HG03565 (cell line): ENCODE measurements around the gene SLC30A2.

Source experiments
- ATAC-seq: cut with Tn5 transposase; IDR thresholded peaks from one replicate; pipeline ENCODE4 v1.9.1; 2021; ENCODE audit warnings: mild to moderate bottlenecking, moderate library complexity; ENCODE audit not compliant: unreplicated experiment

SLC30A2 gene

DNA sequence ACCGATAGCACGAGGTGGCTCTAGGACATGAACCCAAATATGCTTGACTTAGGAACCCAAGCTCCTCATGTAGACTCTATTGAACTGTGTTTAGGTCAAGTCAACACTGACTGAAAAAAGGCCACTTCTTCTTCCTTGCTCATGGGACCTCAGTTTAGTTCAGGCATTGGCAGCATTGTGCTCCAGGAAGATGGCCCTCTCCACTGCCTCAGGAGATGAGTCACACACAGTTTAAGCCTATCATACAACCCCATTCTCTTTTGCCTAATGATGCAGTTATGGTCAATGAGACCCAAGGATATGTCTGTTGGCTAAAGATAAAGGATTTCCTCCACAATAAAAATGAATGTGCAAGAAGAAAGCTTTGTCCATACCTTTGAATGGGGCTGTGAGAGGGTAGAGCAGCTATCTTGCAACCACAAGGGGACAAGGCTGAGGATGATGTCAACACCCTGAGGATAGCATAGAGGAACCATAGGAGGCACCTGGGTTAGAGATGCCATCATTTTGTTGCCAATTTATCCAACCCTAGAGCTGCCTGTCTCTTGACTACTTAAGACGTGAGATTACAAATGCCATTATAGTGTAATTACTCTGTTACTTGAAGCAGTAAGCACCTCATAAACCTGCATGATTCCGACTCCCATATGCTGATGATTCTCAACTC, 24.5 kb upstream of the SLC30A2 start:
- ATAC-seq = no peak

- no peak for ATAC-seq
Measured at GRCh38 chr1:26069941-26070295, 24.0 kb upstream of the SLC30A2 start.

GRCh38 chr1:26067432-26067911, 21.6 kb upstream of the SLC30A2 start, which contains the start of gene TRIM63:
Gene TRIM63 (minus strand): TSS chr1:26067630. CDS start chr1:26067494, 136 bp downstream.
- no peak for ATAC-seq

- ATAC-seq = no peak
Measured at GRCh38 chr1:26066857-26067256, 20.9 kb upstream of the SLC30A2 start.

DNA sequence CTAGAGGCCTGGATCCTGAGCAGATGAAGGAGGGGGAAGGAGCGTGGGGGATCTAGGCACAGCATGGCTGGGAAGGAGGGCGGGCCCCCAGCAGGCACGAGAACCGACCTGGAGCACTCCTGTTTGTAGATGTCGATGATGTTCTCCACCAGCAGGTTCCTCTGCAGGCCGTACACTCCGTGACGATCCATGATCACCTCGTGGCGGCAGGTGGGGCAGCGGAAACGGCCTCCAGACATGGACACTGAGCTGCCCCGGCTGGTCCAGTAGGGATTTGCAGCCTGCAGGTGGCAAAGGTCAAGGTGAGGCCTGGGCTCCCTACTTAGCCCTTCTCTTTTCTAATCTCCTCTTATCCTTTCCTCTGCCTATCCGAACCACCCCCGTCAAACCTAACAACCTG, 20.2 kb upstream of the SLC30A2 start:
- no peak for ATAC-seq

GRCh38 chr1:26064553-26064952, 18.6 kb upstream of the SLC30A2 start:
- ATAC-seq = no peak

DNA sequence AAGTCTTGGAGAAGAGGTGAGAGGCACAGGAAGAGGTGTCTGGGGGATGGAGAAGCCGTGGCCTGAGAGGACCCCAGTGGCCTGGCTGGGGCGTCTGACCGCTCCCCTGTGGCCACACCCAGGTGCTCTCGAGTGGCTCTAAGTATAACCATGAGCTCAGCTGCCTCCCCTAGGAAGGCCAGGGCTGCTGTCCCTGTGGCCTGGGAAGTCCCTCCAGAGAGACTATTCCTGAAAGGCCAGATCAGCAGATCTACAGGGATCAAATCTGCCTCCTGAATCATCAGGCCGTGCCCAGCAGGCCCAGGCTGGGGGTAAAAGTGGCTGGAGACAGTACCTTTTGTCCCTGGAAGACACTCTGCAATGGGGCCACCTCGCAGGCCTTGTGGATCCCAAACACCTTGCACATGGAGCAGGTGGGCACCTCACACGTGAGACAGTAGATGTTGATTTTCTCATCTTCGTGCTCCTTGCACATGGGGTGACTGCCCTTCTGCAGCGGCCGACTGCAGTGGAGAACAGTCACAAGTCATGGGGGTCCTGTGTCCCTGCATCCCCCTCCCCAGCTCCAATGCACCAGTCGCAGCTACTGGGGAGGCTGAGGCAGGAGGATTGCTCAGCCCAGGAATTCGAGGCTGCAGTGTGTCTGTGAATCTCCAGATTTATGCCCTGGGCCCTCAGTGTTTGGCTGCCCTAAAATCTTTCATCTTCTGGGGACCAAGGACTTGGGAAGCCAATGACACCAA, 15.1 kb upstream of the SLC30A2 start:
- no peak for ATAC-seq

DNA sequence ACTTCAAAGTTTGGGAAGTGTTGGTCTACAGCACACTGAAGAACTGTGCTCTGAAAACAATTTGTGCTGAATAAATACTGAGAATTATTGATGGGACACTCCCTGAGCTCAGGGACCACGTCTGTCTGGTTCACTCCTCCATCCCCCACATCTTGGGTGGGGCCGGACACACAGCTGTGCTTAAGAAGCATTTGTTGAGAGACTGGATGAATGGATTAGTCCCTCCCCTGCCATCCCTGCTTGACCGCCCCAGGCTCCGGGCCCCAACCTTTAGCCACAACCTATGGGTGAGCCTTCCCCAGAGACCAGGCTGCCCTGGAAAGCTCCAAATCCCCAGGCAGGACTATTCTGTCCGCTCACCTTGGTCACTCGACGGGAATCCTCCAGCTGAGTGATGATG, 14.0 kb upstream of the SLC30A2 start:
- no peak for ATAC-seq

- no peak for ATAC-seq
Measured at GRCh38 chr1:26058052-26058595, 12.2 kb upstream of the SLC30A2 start.

- no peak for ATAC-seq
Measured at GRCh38 chr1:26057189-26057588, 11.3 kb upstream of the SLC30A2 start.

DNA sequence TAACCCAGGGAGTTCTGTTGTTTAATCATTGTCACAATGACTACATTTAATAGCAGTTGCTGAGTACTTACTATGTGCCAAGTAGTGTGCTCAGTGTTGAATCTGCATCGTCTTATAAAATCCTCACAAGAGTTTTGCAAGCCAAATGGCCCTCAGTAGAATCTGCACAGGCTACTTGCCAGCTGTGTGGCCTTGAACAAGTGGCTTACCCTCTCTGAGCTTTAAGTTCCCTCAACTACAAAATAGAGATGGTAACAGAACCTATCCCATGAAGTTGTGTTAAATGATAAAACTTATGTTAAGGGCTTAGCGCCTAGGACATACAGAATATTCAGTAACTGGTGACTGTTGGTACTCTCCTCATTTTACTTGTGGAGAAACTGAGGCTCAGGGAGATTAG, 9.1 kb upstream of the SLC30A2 start:
- ATAC-seq = no peak

GRCh38 chr1:26053718-26054560, 8.0 kb upstream of the SLC30A2 start:
- ATAC-seq = no peak

DNA sequence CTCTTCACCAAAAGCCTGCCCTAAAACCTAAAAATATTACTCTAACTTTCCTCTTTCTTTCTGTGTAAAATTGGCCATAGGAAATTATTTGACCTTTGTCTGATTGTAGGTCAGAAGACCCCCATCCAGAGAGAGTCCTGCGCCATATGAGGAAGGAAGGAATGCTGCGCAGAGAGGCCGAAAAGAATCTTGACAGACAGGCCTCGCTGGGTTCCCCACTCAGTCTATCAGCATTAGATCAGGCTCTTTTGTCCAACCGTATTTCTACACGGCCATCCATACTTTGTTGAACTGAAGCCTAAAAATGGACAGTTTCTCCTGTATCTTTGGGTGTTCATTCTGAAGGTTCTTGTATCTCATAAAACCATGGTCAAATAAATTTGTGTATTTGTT, 4.3 kb upstream of the SLC30A2 start:
- no peak for ATAC-seq

DNA sequence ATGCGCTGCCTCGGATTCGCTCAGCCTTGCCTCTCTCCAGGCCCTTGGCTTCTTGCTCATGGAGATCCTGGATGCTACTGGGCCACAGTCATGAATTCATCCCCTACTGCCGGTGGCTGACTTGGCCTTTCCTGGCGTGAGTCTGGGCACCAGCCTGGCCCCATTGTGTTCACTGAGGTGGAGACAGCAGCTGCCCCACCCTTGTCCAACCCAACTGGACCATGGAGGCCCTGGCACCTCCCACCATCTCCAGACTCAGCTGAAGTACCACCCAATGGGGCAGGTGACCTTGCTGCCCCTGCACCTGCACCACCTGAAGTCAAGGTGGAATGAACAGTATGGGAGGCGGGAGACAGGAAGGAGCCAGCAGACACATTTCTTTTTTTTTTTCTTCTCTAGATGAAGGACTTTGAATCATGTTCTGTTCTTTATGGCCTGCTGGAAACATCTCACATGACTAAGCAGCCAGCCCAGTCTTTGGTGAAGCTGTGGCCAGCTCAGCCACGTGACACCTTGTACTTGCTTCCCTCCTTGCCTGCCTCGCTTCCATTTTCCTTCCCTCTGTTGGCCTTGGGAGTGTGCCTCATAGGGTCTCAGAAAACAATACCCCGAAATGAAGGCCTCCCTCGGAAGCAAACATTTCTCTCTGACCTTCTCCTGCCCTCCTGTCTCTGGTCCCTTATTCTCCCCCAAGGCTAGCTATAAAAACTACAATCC, 3.8 kb upstream of the SLC30A2 start:
- no peak for ATAC-seq

- ATAC-seq = no peak
Measured at GRCh38 chr1:26047278-26047874, 1.5 kb upstream of the SLC30A2 start.

DNA sequence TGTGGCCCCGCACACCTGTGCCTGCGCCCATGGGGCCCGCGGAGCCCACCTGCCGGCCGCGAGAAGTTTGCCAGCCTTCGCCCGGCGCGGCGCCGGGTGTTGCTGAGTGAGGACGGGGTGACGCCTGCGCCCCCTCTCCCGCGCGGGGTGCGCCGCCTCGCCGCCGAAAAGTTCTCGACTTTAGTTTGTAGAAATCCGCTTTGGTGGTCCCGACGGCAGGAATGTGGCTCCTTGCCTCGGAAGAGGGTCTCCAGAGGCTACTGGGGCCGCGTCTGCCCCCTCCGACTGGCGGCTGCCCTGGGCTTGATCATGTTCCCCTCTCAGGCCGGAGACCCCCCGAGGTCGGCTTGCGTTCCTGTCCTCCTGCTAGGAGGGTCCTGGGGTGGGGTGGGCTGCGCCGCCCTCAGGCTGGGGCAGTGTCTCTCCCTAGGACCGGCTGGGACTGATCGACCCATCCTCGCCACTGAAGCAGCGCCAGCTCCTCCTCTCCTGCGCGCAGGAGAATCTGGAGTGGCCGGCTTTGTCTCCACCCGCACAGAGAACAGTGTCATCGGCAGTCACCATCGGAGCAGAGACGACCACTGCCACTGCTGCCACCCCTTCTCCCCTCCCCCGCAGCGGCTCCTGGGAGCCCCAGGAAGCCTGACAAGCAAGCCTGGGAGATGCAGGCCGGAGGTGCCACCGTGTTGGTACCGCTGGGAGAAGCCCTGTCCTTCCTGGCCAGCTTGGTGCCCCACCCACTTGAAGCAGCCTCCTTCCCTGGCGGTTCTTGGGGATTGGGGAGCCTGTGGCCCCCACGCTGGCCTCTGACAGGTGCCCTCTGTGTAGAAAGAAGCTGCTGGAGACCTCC, 553 bp upstream of the SLC30A2 start:
- ATAC-seq = no peak

DNA sequence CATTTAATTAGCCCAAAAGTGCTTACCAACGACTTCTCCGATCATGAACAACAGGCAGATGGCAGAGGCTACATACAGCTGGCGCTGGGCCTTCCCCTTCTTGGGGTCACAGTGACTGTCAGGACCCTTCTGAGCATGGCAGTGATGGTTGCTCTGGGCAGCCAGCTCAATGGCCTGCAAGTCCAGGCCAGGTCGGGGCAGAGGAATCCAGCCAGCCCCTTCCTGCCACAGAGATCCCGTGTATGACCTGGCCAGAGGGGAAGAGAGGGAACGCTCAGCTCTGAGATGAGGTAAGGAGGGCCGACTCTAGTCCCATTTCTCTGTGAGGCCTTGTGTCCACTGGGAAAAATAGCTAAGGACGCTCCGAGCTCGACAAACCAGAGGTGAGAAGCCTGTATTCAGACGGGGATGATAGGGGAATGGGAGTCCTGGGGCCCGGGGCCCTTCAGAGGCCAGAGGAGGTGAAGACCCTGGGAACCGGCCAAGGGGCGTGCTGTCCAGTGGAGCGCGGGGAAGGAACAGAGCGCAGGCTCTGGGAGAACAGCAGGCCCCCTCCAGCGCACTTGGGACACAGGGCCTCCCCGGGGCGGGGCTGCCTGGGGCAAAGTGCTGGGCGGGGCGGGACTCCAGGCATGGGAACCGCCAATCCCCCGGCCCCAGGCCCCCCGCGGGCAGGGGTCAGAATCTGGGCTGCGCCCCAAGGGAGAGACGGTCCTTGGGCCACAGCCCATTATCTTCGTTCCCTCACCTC, 772 bp downstream of the SLC30A2 start:
- ATAC-seq = no peak

DNA sequence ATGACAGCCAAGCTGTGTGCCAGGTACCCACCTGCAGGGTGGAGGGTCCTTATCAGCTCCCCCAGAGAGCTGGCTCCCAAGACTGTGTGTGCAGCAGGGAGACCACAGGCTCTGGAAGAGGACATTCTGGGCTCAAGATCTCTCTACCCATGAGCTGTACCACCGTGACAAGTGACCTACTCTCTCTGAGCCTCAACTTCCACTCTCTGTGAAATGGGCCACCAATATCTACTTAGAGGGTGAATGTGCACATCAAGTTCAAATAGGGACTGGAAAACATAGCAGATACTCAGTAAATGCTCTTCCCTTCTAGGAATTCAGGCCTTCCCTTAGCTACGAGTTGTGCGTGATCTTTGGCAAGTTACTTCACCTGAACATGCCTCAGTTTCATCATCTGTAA, 1.5 kb downstream of the SLC30A2 start:
- no peak for ATAC-seq

DNA sequence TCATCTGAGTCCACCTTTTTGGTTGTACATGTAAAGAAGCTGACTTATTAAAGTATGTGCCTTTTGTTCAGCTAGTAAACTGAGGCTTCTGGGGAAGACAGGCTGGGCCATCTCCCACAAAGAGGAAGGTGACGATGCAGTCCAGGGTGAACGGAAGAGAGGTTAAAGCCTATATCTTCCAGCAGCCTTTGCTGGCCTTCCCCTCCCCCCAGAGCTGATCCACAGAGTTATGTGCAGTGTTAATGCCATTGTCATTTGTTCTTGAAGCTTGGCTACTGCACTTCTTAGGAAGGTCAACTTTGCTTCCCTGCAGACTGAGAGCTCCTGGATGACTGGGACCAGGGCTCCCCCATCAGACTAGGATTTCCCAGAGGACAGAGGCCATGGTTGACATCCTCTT, 2.2 kb downstream of the SLC30A2 start:
- ATAC-seq = no peak
